C4-2B (cell line): ENCODE data around the gene PDCD1LG2.

Experiments used
- ZFX ChIP-seq: fragments of 450-650 bp; IDR thresholded peaks from 2 replicates; pipeline ENCODE4 v1.6.1; 2017
- TF ChIP-seq, protein P1 (sequence below): fragments of 450-650 bp; conservative IDR thresholded peaks from 2 replicates; pipeline ENCODE4 v1.5.1; 2017; ENCODE audit warnings: mild to moderate bottlenecking

DNA sequence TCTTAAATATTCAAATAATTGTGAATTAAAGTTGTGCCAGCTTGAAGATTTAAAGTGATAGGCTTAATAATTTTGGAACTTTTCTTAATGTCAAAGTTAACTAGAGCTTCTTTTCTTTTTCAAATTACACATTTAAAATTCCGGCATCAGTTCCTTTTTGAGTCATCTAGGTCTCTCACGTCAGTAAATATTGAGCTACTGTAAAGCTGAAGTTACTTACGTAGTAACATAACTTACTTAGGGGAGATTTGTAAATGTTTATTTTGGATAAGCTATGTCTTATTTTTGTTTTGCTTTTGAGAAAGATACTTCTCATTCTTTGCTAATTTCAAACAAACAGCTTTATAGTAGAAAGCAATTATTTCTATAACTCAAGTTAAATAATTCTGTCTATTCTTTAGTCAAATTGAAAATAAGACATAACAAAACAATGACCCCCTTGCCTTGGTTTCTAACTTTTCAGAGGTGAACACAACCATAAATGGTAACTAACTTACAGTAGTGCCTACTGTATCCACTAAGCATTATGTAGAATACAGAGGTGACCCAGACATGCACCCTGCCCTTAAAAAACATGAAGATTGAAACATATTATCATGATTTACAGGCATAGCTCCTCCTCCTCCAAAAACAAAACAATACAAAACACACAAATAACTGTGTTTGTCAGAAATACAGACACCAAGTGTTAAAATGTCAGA lies 30.2 kb upstream of the PDCD1LG2 start:
- TF ChIP-seq, protein P1, sequence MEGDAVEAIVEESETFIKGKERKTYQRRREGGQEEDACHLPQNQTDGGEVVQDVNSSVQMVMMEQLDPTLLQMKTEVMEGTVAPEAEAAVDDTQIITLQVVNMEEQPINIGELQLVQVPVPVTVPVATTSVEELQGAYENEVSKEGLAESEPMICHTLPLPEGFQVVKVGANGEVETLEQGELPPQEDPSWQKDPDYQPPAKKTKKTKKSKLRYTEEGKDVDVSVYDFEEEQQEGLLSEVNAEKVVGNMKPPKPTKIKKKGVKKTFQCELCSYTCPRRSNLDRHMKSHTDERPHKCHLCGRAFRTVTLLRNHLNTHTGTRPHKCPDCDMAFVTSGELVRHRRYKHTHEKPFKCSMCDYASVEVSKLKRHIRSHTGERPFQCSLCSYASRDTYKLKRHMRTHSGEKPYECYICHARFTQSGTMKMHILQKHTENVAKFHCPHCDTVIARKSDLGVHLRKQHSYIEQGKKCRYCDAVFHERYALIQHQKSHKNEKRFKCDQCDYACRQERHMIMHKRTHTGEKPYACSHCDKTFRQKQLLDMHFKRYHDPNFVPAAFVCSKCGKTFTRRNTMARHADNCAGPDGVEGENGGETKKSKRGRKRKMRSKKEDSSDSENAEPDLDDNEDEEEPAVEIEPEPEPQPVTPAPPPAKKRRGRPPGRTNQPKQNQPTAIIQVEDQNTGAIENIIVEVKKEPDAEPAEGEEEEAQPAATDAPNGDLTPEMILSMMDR = no peak
- TF ChIP-seq ZFX = no peak
